Neural progenitor cell (in vitro differentiated cells): ENCODE measurements around the gene DUS3L. TPM values are rescaled to one million over a fixed set of nuclear protein-coding genes. Genes with fewer than 3 reads are reported as not detected.
A peak's percentile ranks its signal among the peaks of the same experiment; 100 is the strongest.

Source experiments
- DNase-seq: peaks from one replicate; pipeline ENCODE4 v3.0.0-alpha.2; 2016; ENCODE audit warnings: low spot score
- H2AFZ ChIP-seq: fragments of 200-600 bp; sonication (generic); replicated peaks from 2 replicates; pipeline ENCODE4 v1.6.1; 2016; ENCODE audit warnings: antibody characterized with exemption
- H3F3A ChIP-seq: fragments of 200-600 bp; sonication (generic); 2 replicates; pipeline ENCODE4 v1.6.1; 2016; ENCODE audit warnings: antibody characterized with exemption, low read depth
- H3K27ac ChIP-seq: fragments of 200-600 bp; sonication (generic); 2 replicates; pipeline ENCODE4 v1.5.1; 2016; ENCODE audit warnings: mild to moderate bottlenecking
- H3K27me3 ChIP-seq: fragments of 200-600 bp; sonication (generic); 2 replicates; pipeline ENCODE4 v1.6.1; 2016; ENCODE audit warnings: mild to moderate bottlenecking, moderate library complexity
- H3K36me3 ChIP-seq: fragments of 200-600 bp; sonication (generic); 2 replicates; pipeline ENCODE4 v1.5.1; 2016
- H3K4me1 ChIP-seq: fragments of 200-600 bp; sonication (generic); 2 replicates; pipeline ENCODE4 v1.6.1; 2016; ENCODE audit warnings: mixed run types
- H3K4me2 ChIP-seq: fragments of 200-600 bp; sonication (generic); 2 replicates; pipeline ENCODE4 v1.6.1; 2016
- H3K4me3 ChIP-seq: fragments of 200-600 bp; sonication (generic); 2 replicates; pipeline ENCODE4 v1.5.1; 2016
- H3K79me2 ChIP-seq: fragments of 200-600 bp; sonication (generic); 2 replicates; pipeline ENCODE4 v1.6.1; 2016; ENCODE audit warnings: low read depth
- H3K9ac ChIP-seq: fragments of 200-600 bp; sonication (generic); 2 replicates; pipeline ENCODE4 v1.6.1; 2016
- H3K9me3 ChIP-seq: fragments of 200-600 bp; sonication (generic); 2 replicates; pipeline ENCODE4 v1.5.1; 2016; ENCODE audit warnings: low read depth
- H4K20me1 ChIP-seq: fragments of 200-600 bp; sonication (generic); 2 replicates; pipeline ENCODE4 v1.6.1; 2016; ENCODE audit warnings: low read depth
- H3K27ac Mint-ChIP-seq: 3 replicates; pipeline ENCODE4 v1.8.0; 2021; ENCODE audit warnings: mixed read lengths
- H3K27me3 Mint-ChIP-seq: 2 replicates; pipeline ENCODE4 v1.8.0; 2022; ENCODE audit warnings: low read depth, mild to moderate bottlenecking, inconsistent platforms, moderate library complexity, mixed read lengths; ENCODE audit not compliant: insufficient read depth
- H3K36me3 Mint-ChIP-seq: 3 replicates; pipeline ENCODE4 v1.8.0; 2021; ENCODE audit warnings: mixed read lengths
- H3K4me1 Mint-ChIP-seq: 3 replicates; pipeline ENCODE4 v1.8.0; 2021; ENCODE audit warnings: mixed read lengths
- H3K4me3 Mint-ChIP-seq: 3 replicates; pipeline ENCODE4 v1.8.0; 2021; ENCODE audit warnings: mild to moderate bottlenecking, moderate library complexity, mixed read lengths
- H3K9me3 Mint-ChIP-seq: 3 replicates; pipeline ENCODE4 v1.8.0; 2020; ENCODE audit warnings: mixed read lengths
- CTCF ChIP-seq: fragments of 200-600 bp; sonication (generic); IDR thresholded peaks from 2 replicates; pipeline ENCODE4 v1.5.1; 2017; ENCODE audit warnings: antibody characterized with exemption, mild to moderate bottlenecking
- EZH2 ChIP-seq: fragments of 200-600 bp; sonication (generic); IDR thresholded peaks from 2 replicates; pipeline ENCODE4 v1.6.1; 2017; ENCODE audit warnings: antibody characterized with exemption, mild to moderate bottlenecking, moderate library complexity
- EZH2phosphoT487 ChIP-seq: fragments of 200-600 bp; sonication (generic); IDR thresholded peaks from 2 replicates; pipeline ENCODE4 v1.6.1; 2017; ENCODE audit warnings: antibody characterized with exemption
- total RNA-seq: library from RNA; depleted of rRNA; stranded (reverse); fragments of >200 nt; gene quantifications from 2 replicates; pipeline ENCODE4 v1.2.3, GENCODE V29; 2015; ENCODE audit warnings: low replicate concordance

DUS3L gene
- total RNA-seq, 1 donor from 2014 or later: 20.7 TPM

- Histone ChIP-seq H3K27ac (no peak overlapping the region), H3K9me3 (no peaks in the 10 kb centered on the region), H3K27me3 (no peaks in the 10 kb centered on the region), H3K79me2 (no peaks in the 10 kb centered on the region), H2AFZ (no peak overlapping the region), H3K4me1 (no peaks in the 10 kb centered on the region), H3K9ac (no peak overlapping the region), H3K4me3 (no peak overlapping the region), H3K4me2 (no peak overlapping the region), H3K36me3 (no peaks in the 10 kb centered on the region), H3F3A (no peaks in the 10 kb centered on the region), H4K20me1 (no peaks in the 10 kb centered on the region)
- H3K27ac Mint-ChIP-seq: no peak overlapping the region
- H3K27me3 Mint-ChIP-seq: peaks cover 7% of the 10 kb centered on the region
- no peaks in the 10 kb centered on the region for H3K36me3 Mint-ChIP-seq
- TF ChIP-seq EZH2phosphoT487 (no peak), CTCF (no peak), EZH2 (no peak)
- no peak overlapping the region for H3K4me3 Mint-ChIP-seq
- H3K4me1 Mint-ChIP-seq: peaks cover 2% of the 10 kb centered on the region
- DNase-seq: no peak
- H3K9me3 Mint-ChIP-seq: no peaks in the 10 kb centered on the region
Measured at GRCh38 chr19:5820785-5821184, 29.8 kb upstream of the DUS3L start.

GRCh38 chr19:5818594-5818993, 27.6 kb upstream of the DUS3L start:
- Histone ChIP-seq H3K27ac (no peak overlapping the region), H3K4me1 (no peaks in the 10 kb centered on the region), H4K20me1 (no peaks in the 10 kb centered on the region), H3K9ac (no peak overlapping the region), H3K27me3 (no peaks in the 10 kb centered on the region), H3K36me3 (no peaks in the 10 kb centered on the region), H3K9me3 (no peaks in the 10 kb centered on the region), H3F3A (no peaks in the 10 kb centered on the region), H3K79me2 (no peaks in the 10 kb centered on the region), H3K4me2 (no peak overlapping the region), H3K4me3 (no peak overlapping the region), H2AFZ (no peak overlapping the region)
- no peaks in the 10 kb centered on the region for H3K9me3 Mint-ChIP-seq
- DNase-seq: no peak
- no peaks in the 10 kb centered on the region for H3K36me3 Mint-ChIP-seq
- H3K27me3 Mint-ChIP-seq: peaks cover 5% of the 10 kb centered on the region
- no peak overlapping the region for H3K4me3 Mint-ChIP-seq
- no peak for TF ChIP-seq EZH2phosphoT487
- TF ChIP-seq EZH2: no peak
- TF ChIP-seq CTCF: no peak
- H3K27ac Mint-ChIP-seq: no peak overlapping the region
- H3K4me1 Mint-ChIP-seq: peaks cover 4% of the 10 kb centered on the region

- Mint-ChIP-seq H3K36me3 (no peaks in the 10 kb centered on the region), H3K27me3 (peaks cover 3% of the 10 kb centered on the region), H3K9me3 (no peaks in the 10 kb centered on the region), H3K4me3 (no peak overlapping the region), H3K27ac (no peak overlapping the region), H3K4me1 (peaks cover 2% of the 10 kb centered on the region)
- no peaks in the 10 kb centered on the region for H3K27me3 ChIP-seq
- H3K27ac ChIP-seq: no peak overlapping the region
- H4K20me1 ChIP-seq: no peaks in the 10 kb centered on the region
- H3K9me3 ChIP-seq: no peaks in the 10 kb centered on the region
- H3K4me1 ChIP-seq: no peaks in the 10 kb centered on the region
- no peaks in the 10 kb centered on the region for H3F3A ChIP-seq
- no peak for TF ChIP-seq CTCF
- TF ChIP-seq EZH2phosphoT487: no peak
- H3K4me3 ChIP-seq: no peak overlapping the region
- H3K36me3 ChIP-seq: no peaks in the 10 kb centered on the region
- H3K4me2 ChIP-seq: no peak overlapping the region
- no peaks in the 10 kb centered on the region for H3K79me2 ChIP-seq
- DNase-seq: no peak
- H3K9ac ChIP-seq: no peak overlapping the region
- no peak overlapping the region for H2AFZ ChIP-seq
Measured at GRCh38 chr19:5817218-5817617, 26.3 kb upstream of the DUS3L start.

- Mint-ChIP-seq H3K36me3 (no peaks in the 10 kb centered on the region), H3K4me1 (peaks cover 2% of the 10 kb centered on the region), H3K4me3 (no peak overlapping the region), H3K27ac (peak overlapping the region; percentile 59), H3K27me3 (no peaks in the 10 kb centered on the region), H3K9me3 (no peaks in the 10 kb centered on the region)
- Histone ChIP-seq H3K4me3 (no peak overlapping the region), H2AFZ (no peak overlapping the region), H3K9ac (peak overlapping the region; percentile 37), H3K27ac (no peak overlapping the region), H3K27me3 (no peaks in the 10 kb centered on the region), H3F3A (no peaks in the 10 kb centered on the region), H3K4me1 (no peaks in the 10 kb centered on the region), H3K36me3 (no peaks in the 10 kb centered on the region), H3K4me2 (no peak overlapping the region), H4K20me1 (no peaks in the 10 kb centered on the region), H3K9me3 (no peaks in the 10 kb centered on the region), H3K79me2 (no peaks in the 10 kb centered on the region)
- DNase-seq: no peak
- TF ChIP-seq CTCF (no peak), EZH2 (no peak), EZH2phosphoT487 (no peak)
Measured at GRCh38 chr19:5814852-5815246, 23.9 kb upstream of the DUS3L start.
